ENCODE data around the gene GTF2IRD1.
"Not testable (repeated sequence)": the region's sequence is repeated elsewhere in the genome, so short reads cannot be mapped to it uniquely, and the experiment has no call there.

The GTF2IRD1 gene

GRCh38 chr7:74494076-74494548 lies 40.4 kb downstream of the GTF2IRD1 start:
- no peak for DNase-seq

DNA sequence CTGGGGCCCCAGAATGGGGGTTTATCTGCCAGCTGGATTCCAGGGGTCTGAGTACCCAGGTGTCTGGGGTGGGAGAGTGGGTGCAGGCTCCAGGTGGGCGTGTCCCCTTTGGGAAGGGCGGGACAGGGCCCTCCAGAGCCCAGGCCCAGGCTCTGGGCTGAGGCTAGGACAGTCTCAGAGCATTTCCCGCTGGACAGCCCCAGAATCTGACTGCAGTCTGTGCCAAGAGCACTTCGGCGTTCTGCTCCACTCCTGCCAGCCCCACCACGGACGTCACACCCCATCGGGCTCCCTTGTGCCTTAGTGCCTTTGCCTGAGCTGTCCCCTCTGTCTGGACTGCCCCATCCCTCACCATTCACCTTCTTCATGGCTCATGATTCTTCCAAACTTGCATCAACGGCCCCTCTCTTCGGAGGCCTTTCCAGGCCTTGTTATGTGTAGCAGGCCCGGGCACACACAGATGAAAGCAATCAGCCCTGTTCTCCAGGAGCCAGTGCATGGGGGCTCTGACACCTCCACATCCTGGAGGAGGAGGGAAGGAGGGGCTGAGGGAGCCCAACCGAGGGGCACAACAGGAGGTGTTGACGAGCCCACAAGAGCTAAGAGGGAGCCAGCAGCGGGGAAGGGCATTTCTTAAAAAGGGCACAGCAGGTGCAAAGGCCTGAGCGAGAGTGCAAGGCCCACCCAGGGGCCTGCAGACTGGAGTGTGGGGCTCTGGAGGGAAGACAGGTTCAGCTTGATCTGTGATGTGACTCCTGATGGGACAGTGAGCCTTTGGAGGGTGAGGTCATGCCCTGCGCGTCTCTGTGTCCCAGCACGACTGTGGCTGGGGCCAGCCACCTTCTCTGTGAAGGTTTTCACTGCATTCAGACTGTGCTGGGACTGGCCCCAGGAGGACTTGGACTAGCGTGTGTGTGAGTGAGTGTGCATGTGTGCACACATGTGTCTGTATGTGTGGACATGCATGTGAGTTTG lies 41.7 kb downstream of the GTF2IRD1 start:
- DNase-seq: no peak

DNA sequence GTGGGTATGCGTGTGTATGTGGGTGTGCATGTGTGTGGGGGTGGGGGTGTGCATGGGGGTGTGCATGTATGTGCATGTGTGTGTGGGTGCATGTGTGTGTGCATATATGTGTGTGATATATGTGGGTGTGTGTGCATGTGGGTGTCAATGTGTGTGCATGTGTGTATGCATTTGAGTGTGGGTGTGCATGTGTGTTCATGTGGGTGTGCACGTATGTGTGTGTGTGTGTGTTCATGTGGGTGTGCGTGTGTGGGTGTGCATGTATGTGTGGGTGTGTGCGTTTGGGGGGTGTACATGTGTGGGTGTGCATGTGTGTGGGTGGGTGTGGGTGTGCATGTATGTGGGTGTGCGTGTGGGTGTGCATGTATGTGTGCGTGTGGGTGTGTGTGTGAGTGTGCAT lies 42.6 kb downstream of the GTF2IRD1 start:
- no peak for DNase-seq

- not testable (repeated sequence) for DNase-seq
Observed at GRCh38 chr7:74496773-74497172, 43.1 kb downstream of the GTF2IRD1 start.

- DNase-seq: no peak
Observed at GRCh38 chr7:74498354-74498753, 44.6 kb downstream of the GTF2IRD1 start.

DNA sequence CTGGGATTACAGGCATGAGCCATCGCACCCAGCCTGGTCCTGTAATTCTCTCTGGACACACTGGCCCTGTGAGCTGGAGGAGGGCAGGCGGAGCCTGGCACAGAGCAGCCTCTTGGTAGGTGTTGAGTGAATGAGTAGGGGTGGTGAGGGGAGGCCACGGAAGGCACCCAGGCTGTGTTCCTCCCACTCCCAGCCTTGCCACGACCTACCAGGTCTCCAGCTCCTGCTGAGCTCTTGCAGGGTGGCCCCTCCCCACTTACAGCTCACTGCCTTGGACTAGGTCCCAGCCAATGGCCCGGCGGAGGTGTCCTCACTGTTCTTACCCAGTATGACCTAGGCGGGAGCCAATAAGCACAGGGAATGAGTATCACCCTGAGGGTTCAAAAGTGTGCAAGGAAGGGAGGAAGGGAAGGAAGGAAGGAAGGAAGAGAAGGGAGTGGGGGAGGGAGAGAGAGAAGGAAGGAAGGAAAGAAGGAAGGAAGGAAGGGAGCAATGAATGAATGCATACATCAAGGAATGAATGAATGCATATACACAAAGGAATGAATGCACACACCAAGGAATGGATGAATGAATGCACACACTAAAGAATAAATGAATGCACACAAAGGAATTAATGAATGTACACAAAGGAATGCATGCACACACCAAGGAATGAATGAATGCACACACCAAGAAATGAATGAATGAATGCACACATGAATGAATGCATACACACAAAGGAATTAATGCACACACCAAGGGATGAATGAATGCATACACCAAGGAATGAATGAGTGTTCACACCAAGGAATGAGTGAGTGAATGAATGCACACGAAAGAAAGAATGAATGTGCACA lies 45.5 kb downstream of the GTF2IRD1 start:
- DNase-seq: no peak

DNA sequence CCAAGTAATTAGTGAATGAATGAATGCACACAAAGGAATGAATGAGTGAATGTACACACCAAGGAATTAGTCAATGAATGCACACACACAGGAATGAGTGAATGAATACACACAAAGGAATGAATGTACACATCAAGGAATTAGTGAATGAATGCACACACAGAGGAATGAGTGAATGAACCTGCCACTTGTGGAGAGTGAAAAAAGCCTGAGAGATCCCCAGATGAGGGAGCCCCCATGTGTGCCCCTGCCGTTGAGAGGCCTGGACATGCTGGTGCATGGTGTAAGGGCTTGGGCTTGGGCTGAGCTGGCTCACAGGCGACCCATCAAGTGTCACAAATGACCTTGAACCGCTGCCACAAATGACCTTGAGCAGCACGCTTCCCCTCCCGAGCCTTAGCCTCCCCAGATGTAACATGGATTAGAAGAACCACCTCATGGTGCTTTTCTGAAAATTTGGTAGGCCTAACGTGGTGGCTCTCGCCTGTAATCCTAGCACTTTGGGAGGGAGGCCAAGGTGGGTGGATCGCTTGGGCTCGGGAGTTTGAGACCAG lies 46.2 kb downstream of the GTF2IRD1 start:
- DNase-seq: no peak

DNA sequence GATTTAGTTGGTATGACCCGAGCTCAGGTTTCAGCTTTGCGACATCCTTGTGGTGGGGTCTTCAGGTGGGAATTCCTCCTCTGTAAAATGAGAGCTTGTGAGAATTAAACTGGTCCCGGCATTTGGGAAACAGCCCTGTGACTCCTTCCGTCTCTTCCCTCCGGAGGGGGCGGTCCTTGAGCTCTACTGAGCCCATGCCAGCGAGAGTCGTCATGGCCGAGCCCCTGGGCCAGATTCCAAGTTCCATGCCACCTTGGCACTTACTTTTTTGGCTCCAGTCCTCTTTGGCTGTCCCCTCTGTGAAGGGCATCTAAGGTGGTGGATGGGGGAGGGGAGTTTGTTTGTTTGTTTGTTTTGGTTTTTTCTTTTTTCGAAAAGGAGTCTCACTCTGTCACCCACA lies 47.6 kb downstream of the GTF2IRD1 start:
- no peak for DNase-seq

- DNase-seq: no peak
Observed at GRCh38 chr7:74502216-74502891, 48.6 kb downstream of the GTF2IRD1 start.

DNA sequence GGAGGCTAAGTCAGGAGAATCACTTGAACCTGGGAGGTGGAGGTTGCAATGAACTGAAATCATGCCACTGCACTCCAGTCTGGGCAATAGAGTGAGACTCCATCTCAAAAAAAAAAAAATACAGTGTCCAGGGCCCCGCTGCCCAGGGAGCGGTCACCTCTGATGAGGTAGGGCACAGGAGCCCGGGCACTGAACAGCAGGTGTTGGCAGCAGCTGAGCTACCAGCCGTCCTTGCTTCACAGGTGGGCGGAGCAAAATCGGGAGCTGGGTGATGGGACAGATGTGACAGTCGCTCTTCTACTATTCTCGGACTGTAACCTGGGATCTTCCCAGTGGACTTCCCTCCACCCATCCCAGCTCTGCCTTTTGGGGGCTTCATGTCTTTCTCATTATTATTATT lies 49.4 kb downstream of the GTF2IRD1 start:
- DNase-seq: no peak

DNA sequence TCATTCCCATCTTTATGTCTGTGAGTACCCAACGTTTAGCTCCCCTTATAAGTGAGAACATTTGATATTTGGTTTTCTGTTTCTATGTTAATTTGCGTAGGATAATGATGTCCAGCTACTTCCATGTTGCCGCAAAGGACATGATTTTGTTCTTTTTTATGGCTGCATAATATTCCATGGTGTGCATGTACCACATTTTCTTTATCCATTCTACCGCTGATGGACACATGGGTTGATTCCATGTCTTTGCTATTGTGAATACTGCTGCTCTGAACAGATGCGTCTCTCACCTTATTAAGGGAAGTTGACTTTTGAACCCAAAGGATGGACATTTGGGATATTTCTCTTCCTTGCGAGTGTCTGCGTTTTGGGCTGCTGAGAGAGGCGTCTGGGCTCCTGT lies 50.2 kb downstream of the GTF2IRD1 start:
- DNase-seq: no peak

DNA sequence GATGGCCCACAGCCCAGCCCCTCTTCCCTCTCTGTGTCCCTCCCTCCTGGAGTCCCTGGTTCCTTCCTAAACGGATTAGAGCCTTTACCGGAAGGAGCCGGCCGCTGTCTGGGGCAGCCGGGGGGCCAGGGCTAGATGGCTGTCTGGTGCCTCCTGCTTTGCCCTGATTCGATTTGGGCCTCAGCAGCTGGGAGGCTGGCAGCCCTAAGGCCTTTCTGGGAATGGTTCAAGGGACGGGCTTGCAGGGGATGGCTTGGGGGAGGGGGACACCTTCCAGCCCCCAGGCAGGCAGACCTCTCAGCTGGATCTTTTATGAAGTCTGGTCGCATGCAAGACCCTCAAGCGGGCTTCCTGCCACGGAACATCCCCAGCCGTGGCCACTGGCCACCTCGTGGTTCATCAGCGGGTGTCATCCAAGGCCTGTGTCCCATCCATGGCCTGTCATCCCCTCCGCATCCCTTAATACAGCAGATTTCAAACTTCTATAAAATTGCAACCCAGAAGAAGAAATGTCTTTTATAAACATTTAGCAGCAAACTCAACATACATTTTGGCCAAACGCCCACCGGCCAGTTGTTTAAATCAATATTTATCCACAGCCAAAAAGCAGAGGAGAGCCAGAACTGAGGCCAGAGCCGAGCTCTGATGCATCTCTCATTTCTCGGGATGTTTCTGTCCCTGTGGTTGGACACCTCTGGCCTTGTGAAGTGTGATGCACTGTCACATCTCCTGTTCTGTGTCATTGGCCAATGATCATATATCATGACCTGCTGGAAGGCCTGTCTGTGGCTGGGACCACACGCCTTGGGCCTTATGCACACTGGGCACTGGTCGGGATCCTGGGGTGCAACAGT lies 52.0 kb downstream of the GTF2IRD1 start:
- DNase-seq: no peak

GRCh38 chr7:74506325-74506724 lies 52.6 kb downstream of the GTF2IRD1 start:
- no peak for DNase-seq

DNA sequence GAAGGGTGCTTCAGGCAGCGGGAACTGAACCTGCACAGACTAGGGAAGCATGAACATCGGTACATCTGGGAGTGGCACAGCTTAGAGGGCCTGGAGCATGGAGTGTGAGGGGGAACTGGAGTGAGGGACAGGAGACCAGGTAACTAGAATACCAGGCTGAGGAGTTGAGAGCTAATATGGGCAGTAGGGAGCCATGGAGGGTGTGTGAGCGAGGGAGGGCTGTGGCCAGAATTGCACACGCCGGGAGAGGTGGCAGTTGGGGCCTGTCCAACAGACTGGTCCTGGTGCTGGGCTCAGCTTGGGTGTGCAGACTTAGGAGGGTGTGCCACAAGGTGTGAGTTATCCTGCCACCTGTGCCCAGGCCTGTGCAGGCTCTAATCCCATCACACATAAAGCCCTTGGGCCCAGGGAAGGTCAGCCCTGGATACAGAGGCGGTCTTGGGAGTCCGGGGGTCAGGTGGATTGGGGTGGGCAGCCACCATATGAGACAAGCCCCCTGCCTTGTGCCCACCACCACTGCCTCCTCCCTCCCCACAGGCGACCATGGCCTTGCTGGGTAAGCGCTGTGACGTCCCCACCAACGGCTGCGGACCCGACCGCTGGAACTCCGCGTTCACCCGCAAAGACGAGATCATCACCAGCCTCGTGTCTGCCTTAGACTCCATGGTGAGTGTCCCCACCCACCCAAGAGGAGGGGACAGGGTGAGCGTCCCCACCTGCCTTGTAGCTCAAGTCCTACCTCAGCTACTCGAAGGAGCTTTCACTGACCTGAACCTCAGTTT lies 54.0 kb downstream of the GTF2IRD1 start:
- no peak for DNase-seq

GRCh38 chr7:74509453-74509852 lies 55.7 kb downstream of the GTF2IRD1 start:
- DNase-seq: not testable (repeated sequence)

GRCh38 chr7:74511345-74511744 lies 57.6 kb downstream of the GTF2IRD1 start:
- DNase-seq: no peak

DNA sequence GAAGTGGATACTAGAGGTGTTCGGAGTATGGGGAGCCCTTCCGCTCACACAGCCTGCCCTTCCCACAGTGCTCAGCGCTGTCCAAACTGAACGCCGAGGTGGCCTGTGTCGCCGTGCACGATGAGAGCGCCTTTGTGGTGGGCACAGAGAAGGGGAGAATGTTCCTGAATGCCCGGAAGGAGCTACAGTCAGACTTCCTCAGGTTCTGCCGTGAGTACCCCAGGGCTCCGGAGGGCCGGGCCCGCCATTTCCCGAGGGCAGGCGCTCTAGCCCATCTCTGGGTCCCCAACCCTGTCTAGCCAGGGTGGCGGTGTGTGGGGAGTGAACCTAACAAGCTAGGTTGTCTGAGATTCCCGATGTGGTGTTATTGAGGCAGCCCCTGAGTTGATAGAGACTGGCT lies 59.1 kb downstream of the GTF2IRD1 start:
- DNase-seq: no peak

DNA sequence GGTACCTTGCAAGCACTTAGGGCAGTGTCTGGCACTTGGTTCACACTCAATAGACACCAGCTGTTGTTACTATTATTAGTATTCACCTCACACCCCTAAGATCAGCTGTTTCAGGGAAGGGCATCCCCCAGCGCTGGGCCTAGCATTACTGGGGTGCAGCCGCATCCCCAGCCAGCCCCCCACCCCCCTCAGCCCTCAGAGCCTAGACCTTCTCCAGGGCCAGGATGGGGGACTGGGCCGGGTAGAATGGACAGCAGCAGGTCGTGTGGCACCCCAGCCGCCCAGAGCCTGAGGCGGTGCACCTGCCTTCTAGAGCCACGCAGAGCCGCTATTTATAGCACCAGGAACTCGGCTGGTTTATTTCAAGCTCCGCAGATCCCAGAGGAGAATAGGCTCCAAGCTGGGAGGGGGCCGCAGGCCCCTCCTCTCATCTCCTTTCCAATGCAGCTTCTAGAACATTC lies 60.5 kb downstream of the GTF2IRD1 start:
- DNase-seq: peak; percentile 3

- DNase-seq: no peak
Observed at GRCh38 chr7:74515276-74515675, 61.6 kb downstream of the GTF2IRD1 start.

GRCh38 chr7:74516214-74516613 lies 62.5 kb downstream of the GTF2IRD1 start:
- no peak for DNase-seq

DNA sequence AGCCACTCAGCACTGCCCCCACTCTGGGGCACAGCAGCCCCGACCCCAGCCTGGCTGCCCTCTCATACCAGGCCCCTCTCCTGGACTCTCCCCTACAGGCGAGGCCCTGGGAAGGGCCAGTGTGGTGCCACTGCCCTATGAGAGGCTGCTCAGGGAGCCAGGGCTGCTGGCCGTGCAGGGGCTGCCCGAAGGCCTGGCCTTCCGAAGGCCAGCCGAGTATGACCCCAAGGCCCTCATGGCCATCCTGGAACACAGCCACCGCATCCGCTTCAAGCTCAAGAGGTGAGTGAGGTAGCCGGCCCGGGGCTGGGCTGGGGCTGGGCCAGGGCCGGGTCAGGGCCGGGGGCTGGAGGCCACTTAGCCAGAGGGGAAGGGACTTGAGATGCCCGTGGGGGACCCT lies 64.3 kb downstream of the GTF2IRD1 start:
- no peak for DNase-seq

Measured in NCI-H2227 treated with DMSO at 0.1 percent for 48 hours (cell line).